T-cell (primary cell): Measurements from ENCODE around the gene NAP1L4. TPM values are rescaled to one million over a fixed set of nuclear protein-coding genes. Genes with fewer than 3 reads are reported as not detected.

Experiments
- ATAC-seq, 4 experiments: fragments of 200-7000 bp in 3 of 4; fragments of 150-1000 bp in 1 of 4; cut with Tn5 transposase; replicated peaks in 1 of 4; 1 replicate in 3 of 4; 2 replicates in 1 of 4; pipeline ENCODE4 v1.10.0; 2021; ENCODE audit warnings: moderate library complexity in 3 of 4, mild to moderate bottlenecking in 2 of 4, moderate number of reproducible peaks in 1 of 4
- CTCF ChIA-PET, 2 donors: fragments of 300-600 bp; sonication (Branson Sonifier 250); formaldehyde crosslinking; loops; one replicate each; lab custom pipeline; 2022; ENCODE audit warnings: antibody characterized with exemption in 2 of 2; lab: Charles Lee
- POLR2A ChIA-PET, 2 donors: fragments of 300-600 bp; sonication (Branson Sonifier 250); formaldehyde crosslinking; loops; one replicate each; lab custom pipeline; 2022; ENCODE audit warnings: antibody characterized with exemption in 2 of 2; lab: Charles Lee
- DNase-seq, 35 experiments: peaks; one replicate each; pipeline versions ENCODE4 v3.0.0 to v3.0.0-alpha.2; 2013 to 2023
- H3K27ac ChIP-seq: one replicate; pipeline ENCODE4 v1.5.1; 2013; ENCODE audit warnings: low read length
- H3K27me3 ChIP-seq, 2 experiments: replicated peaks in 1 of 2; 1 replicate in 1 of 2; 2 replicates in 1 of 2; pipeline versions ENCODE4 v1.6.1 to v1.7.0; 2013; ENCODE audit warnings: low read length in 1 of 2, mixed read lengths in 1 of 2; ENCODE audit not compliant: control insufficient read depth in 2 of 2, insufficient read depth in 2 of 2; ENCODE audit errors: extremely low read depth in 1 of 2
- H3K36me3 ChIP-seq, 2 donors: 1 replicate in 1 of 2; 2 replicates in 1 of 2; pipeline versions ENCODE4 v1.6.1 to v1.7.0; 2013; ENCODE audit warnings: low read length in 1 of 2; ENCODE audit not compliant: control insufficient read depth in 2 of 2, insufficient read depth in 1 of 2; ENCODE audit errors: extremely low read depth in 1 of 2
- H3K4me1 ChIP-seq, 2 experiments: 1 replicate in 1 of 2; 2 replicates in 1 of 2; pipeline versions ENCODE4 v1.6.1 to v1.7.0; 2013; ENCODE audit warnings: low read length in 2 of 2, mixed read lengths in 1 of 2; ENCODE audit not compliant: insufficient read depth in 2 of 2, control insufficient read depth in 1 of 2; ENCODE audit errors: extremely low read depth in 1 of 2
- H3K4me3 ChIP-seq, 2 donors: 1 replicate in 1 of 2; 2 replicates in 1 of 2; pipeline versions ENCODE4 v1.5.1 to v1.7.0; 2013; ENCODE audit warnings: mild to moderate bottlenecking in 2 of 2, low read length in 1 of 2, moderate library complexity in 1 of 2; ENCODE audit not compliant: control insufficient read depth in 1 of 2; ENCODE audit errors: extremely low read depth in 1 of 2
- H3K9me3 ChIP-seq: 2 replicates; pipeline ENCODE4 v1.7.0; 2013
- H3K27ac Mint-ChIP-seq, 2 donors: one replicate each; pipeline ENCODE4 v1.8.0; 2020 to 2021; ENCODE audit warnings: mild to moderate bottlenecking in 2 of 2, mixed read lengths in 2 of 2
- H3K27me3 Mint-ChIP-seq, 2 donors: one replicate each; pipeline ENCODE4 v1.8.0; 2021 to 2022; ENCODE audit warnings: mixed read lengths in 2 of 2
- H3K36me3 Mint-ChIP-seq: one replicate; pipeline ENCODE4 v1.8.0; 2021; ENCODE audit warnings: mixed read lengths
- H3K4me1 Mint-ChIP-seq, 3 donors: one replicate each; pipeline ENCODE4 v1.8.0; 2020 to 2022; ENCODE audit warnings: mixed read lengths in 3 of 3, mild to moderate bottlenecking in 1 of 3
- H3K4me3 Mint-ChIP-seq, 3 donors: one replicate each; pipeline ENCODE4 v1.8.0; 2020 to 2022; ENCODE audit warnings: mild to moderate bottlenecking in 3 of 3, mixed read lengths in 3 of 3, moderate library complexity in 3 of 3
- H3K9me3 Mint-ChIP-seq, 3 donors: one replicate each; pipeline ENCODE4 v1.8.0; 2020 to 2022; ENCODE audit warnings: mixed read lengths in 3 of 3
- WGBS: methylation state at CpG from one replicate; pipeline ENCODE4 v1.1.5; 2013; ENCODE audit warnings: missing lambda C conversion rate; ENCODE audit not compliant: insufficient coverage; 5-methylcytosine and 5-hydroxymethylcytosine counted together
- total RNA-seq, 35 experiments: library from RNA in 6 of 35; stranded (reverse) in 6 of 35; fragments of 120-200 nt in 1 of 35; gene quantifications; one replicate each; pipeline versions ENCODE4 v1.2.1 to v1.2.4 and lab custom pipeline; 2013 to 2026

The NAP1L4 gene
- total RNA-seq, 5 donors from 2014 or later (not counting 1 experiment from before 2014, with no cell fraction given): 253 to 388 (median 299) TPM

DNA sequence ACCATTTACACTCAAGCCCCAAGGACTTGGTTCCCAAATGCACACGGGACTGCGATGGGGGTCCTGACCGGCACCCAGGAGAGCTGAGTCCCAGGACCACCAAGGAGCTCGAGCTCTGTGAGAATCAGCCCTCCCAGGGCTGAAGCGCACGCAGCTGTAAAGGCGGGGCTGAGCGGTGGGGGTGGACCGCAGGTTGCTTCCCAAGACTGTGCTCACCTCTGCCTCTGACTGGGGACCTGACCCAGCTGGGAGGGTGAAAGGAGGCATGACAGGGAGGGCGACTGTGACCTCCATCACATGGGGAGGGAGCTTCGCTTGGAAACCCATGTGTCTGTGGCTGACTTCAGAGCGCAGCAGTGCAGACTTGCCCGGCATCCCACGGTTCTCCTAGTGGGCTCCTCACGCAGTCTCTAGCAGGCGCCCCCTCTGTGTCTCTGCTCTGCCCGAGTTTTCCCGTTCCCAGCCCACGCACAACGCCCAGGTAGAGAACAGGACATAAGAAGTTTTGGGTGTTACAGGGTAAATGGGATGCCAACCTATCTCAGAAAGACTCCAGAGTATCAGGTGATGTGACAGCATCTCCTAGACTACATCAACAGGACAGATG is 15.4 kb upstream of the NAP1L4 start:
- Mint-ChIP-seq H3K36me3 (peaks cover 67% of the 10 kb centered on the region), H3K9me3 (no peaks in the 10 kb centered on the region), H3K4me3 (peak overlapping the region in 2 of 3 donors; percentile 65 to 75), H3K4me1 (peaks cover 12 to 32% (median 15%) of the 10 kb centered on the region in 3 donors), H3K27ac (peak overlapping the region in 1 of 2 donors; percentile 79), H3K27me3 (no peaks in the 10 kb centered on the region)
- Histone ChIP-seq H3K27ac (peak overlapping the region; percentile 4), H3K9me3 (no peaks in the 10 kb centered on the region), H3K36me3 (peaks cover 25 to 71% of the 10 kb centered on the region in 2 donors), H3K4me1 (peaks cover 0 to 25% of the 10 kb centered on the region in 2 experiments), H3K27me3 (no peaks in the 10 kb centered on the region), H3K4me3 (peak overlapping the region in 1 of 2 donors; percentile 37)
- peak in 1 of 4 experiments; percentile 4 for ATAC-seq
- ChIA-PET POLR2A (interaction anchor here (0.6 to 0.7 kb wide), 2 partner anchors 40 to 281 kb away, joined by 3 to 6 read pairs; no protein-coding TSS in a partner anchor), CTCF (interaction anchor here in 1 of 2 donors (1.3 kb wide), 1 partner anchor 14 kb away, joined by 3 read pairs; no protein-coding TSS in a partner anchor)
- no peak for DNase-seq
- WGBS: 95% methylated on average over 15 of the region's 20 CpGs

DNA sequence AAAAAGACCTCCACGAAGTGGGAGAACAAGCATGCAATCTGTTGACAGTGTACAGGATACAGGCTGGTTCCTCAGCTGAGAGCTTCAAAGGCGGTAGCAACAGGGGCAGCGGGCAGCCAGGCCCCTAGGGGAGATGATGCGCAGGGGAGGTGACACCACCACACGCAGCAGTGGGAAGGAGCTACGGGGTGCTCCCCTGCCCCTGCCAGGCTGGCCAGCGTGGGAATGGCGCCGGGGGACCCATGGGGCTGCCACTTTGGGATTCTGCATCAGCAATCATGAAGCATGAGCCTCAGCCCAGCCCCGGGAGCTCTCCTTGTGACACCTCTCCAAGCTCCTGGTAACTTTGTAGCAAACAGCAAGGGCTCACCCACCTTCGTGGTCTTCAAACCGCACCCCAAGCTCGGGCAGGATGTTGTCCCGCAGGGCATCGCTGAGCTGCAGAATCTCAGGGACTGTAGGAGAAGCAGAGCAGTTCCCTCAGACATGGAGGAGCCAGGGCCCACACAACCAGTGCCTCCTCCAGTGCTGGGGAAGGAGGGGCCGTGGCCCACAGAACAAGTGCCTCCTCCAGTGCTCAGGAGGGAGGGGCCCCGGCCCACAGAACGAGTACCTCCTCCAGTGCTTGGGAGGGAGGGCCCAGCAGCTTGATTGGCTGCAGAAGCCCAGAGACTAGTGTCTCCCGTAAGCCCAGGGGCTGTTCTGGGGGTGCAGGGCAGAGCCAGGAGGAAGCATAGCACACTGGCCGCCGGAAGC is 14.6 kb upstream of the NAP1L4 start:
- Mint-ChIP-seq H3K27me3 (no peaks in the 10 kb centered on the region), H3K4me3 (peak overlapping the region; percentile 17 to 75 (median 65)), H3K9me3 (no peaks in the 10 kb centered on the region), H3K4me1 (peaks cover 10 to 28% (median 17%) of the 10 kb centered on the region in 3 donors), H3K36me3 (peaks cover 62% of the 10 kb centered on the region), H3K27ac (peak overlapping the region in 1 of 2 donors; percentile 79)
- Histone ChIP-seq H3K4me3 (peak overlapping the region in 1 of 2 donors; percentile 37), H3K9me3 (no peaks in the 10 kb centered on the region), H3K27me3 (no peaks in the 10 kb centered on the region), H3K36me3 (peaks cover 25 to 71% of the 10 kb centered on the region in 2 donors), H3K27ac (peak overlapping the region; percentile 4), H3K4me1 (peaks cover 0 to 17% of the 10 kb centered on the region in 2 experiments)
- peak in 25 of 35 experiments; percentile 12 to 64 (median 35) for DNase-seq
- ChIA-PET CTCF (interaction anchor here in 1 of 2 donors (1.3 kb wide), 1 partner anchor 15 kb away, joined by 3 read pairs; no protein-coding TSS in a partner anchor), POLR2A (interaction anchor here in 1 of 2 donors (0.6 kb wide), 1 partner anchor 32 kb away, joined by 3 read pairs; no protein-coding TSS in a partner anchor)
- ATAC-seq: peak; percentile 90 to 97 (median 93)
- 67% methylated on average over 20 of the region's 21 CpGs for whole genome bisulfite sequencing

DNA sequence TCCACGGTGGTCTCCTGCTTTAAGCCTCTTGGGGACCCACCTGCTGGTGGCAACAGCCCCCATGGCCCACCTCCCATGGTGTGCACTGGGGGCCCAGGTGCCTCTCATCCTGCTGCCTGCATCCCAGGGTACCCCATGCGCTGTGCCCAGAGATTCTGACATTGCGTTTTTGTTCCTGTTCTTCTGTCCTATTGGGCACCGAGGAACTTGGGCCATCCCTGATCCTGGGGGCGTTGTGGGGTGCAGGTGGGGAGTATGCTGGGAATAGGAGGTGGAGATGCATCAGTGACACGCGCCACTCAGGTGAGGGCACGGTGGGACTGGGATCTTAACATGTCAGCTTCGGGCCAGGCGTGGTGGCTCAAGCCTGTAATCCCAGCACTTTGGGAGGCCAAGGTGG is 12.4 kb upstream of the NAP1L4 start:
- no peaks in the 10 kb centered on the region for H3K9me3 Mint-ChIP-seq
- Histone ChIP-seq H3K4me3 (no peak overlapping the region), H3K27me3 (no peaks in the 10 kb centered on the region), H3K27ac (no peak overlapping the region), H3K9me3 (no peaks in the 10 kb centered on the region), H3K4me1 (peaks cover 0 to 6% of the 10 kb centered on the region in 2 experiments), H3K36me3 (peaks cover 35 to 75% of the 10 kb centered on the region in 2 donors)
- DNase-seq (no peak), ATAC-seq (no peak)
- WGBS: 90% methylated on average over 5 of the region's 10 CpGs
- peak overlapping the region in 1 of 2 donors; percentile 71 for H3K27ac Mint-ChIP-seq
- H3K27me3 Mint-ChIP-seq: no peaks in the 10 kb centered on the region
- no peak overlapping the region for H3K4me3 Mint-ChIP-seq
- ChIA-PET CTCF (interaction anchor here in 1 of 2 donors (0.7 kb wide), 1 partner anchor 823 kb away, joined by 3 read pairs; no protein-coding TSS in a partner anchor), POLR2A (no interaction called here)
- peaks cover 57% of the 10 kb centered on the region for H3K36me3 Mint-ChIP-seq
- peaks cover 2 to 16% (median 9%) of the 10 kb centered on the region in 3 donors for H3K4me1 Mint-ChIP-seq

DNA sequence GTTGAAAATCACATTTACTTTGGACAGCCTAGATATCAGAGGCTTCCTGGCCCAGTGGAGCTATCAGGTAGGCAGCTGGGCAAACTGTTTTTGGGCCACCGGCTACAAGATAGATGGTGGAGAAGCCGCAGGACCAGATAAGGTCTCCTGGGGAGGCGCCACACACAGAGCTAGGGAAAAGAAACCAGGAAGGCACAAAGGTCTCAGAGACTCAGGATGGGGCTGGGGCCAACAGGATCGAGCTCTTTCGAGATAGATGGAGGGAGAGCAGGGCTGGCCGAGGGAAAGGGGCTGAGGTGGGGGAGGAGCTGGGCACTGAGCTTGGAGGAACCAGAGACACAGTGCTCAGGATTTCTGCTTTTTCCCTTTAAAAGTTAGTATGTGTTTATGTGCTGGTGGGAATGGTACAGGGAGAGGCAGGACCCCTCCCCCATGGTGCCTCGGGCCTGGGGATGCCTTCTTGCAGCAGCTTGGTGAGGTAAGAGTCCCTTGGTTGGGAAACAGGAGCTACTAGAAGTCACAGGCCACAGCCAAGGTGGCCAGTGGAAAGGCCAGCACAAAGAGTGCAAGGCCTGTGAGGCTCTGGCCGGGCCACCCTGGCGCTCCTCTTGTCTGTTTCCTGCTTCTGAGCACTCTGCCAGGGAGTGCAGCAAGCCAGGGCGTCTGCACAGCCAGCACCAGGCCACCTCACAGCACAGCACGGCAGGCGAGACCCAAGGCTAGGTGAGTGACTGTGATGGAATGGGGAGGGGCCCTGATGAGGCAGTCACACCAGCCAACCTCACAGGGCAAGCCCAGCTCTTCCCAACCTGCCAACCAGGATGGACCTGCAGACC is 11.5 kb upstream of the NAP1L4 start:
- Mint-ChIP-seq H3K4me1 (peaks cover 0 to 9% (median 5%) of the 10 kb centered on the region in 3 donors), H3K27me3 (no peaks in the 10 kb centered on the region), H3K27ac (peak overlapping the region in 1 of 2 donors; percentile 71), H3K36me3 (peaks cover 50% of the 10 kb centered on the region), H3K9me3 (no peaks in the 10 kb centered on the region), H3K4me3 (no peak overlapping the region)
- peaks cover 0 to 6% of the 10 kb centered on the region in 2 experiments for H3K4me1 ChIP-seq
- no peaks in the 10 kb centered on the region for H3K9me3 ChIP-seq
- DNase-seq: no peak
- 98% methylated on average over 10 of the region's 12 CpGs for WGBS
- no peak for ATAC-seq
- no peak overlapping the region for H3K4me3 ChIP-seq
- H3K36me3 ChIP-seq: peaks cover 33 to 70% of the 10 kb centered on the region in 2 donors
- CTCF ChIA-PET: interaction anchor here in 1 of 2 donors (0.5 kb wide), 1 partner anchor 681 kb away, joined by 6 read pairs; no protein-coding TSS in a partner anchor
- H3K27me3 ChIP-seq: no peaks in the 10 kb centered on the region
- POLR2A ChIA-PET: no interaction called here
- H3K27ac ChIP-seq: no peak overlapping the region

DNA sequence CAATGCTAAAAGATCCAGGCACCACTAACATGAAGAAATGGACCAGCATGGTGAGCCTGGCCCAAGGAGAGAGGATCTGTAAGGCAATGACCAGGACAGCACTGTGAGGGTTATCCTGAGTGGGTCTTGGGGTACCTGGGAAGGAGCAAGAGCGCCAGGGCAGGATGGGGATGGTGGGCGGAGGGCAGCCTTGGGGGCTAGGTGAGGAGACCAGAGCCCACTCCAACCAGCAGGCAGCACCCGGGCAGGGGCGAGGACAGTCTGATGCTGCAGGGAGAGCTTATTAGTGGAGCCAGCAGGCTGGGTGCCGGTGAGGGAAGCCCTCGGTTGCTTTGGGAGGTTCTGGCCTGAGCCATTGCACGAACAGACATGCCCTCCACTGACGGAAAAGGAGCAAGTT is 10.7 kb upstream of the NAP1L4 start:
- no peak overlapping the region for H3K4me3 Mint-ChIP-seq
- H3K27ac Mint-ChIP-seq: peak overlapping the region; percentile 34 to 71
- H3K36me3 Mint-ChIP-seq: peaks cover 43% of the 10 kb centered on the region
- CTCF ChIA-PET: interaction anchor here in 1 of 2 donors (0.5 to 0.6 kb wide), 2 partner anchors 115 to 682 kb away, joined by 3 to 6 read pairs; no protein-coding TSS in a partner anchor
- Histone ChIP-seq H3K4me3 (no peak overlapping the region), H3K9me3 (no peaks in the 10 kb centered on the region), H3K27me3 (no peaks in the 10 kb centered on the region), H3K36me3 (peaks cover 33 to 67% of the 10 kb centered on the region in 2 donors), H3K4me1 (peaks cover 0 to 6% of the 10 kb centered on the region in 2 experiments), H3K27ac (no peak overlapping the region)
- DNase-seq: peak in 1 of 35 experiments; percentile 2
- peaks cover 0 to 9% (median 3%) of the 10 kb centered on the region in 3 donors for H3K4me1 Mint-ChIP-seq
- no peak for ATAC-seq
- H3K9me3 Mint-ChIP-seq: no peaks in the 10 kb centered on the region
- H3K27me3 Mint-ChIP-seq: no peaks in the 10 kb centered on the region
- POLR2A ChIA-PET: no interaction called here
- WGBS: 100% methylated on average over 3 of the region's 8 CpGs
